Measurements from ENCODE around the gene BRINP3. TPM values are rescaled to one million over a fixed set of nuclear protein-coding genes. Genes with fewer than 3 reads are reported as not detected.
A peak's percentile ranks its signal among the peaks of the same experiment; 100 is the strongest.

Gene BRINP3
- total RNA-seq, 1 donor from 2014 or later, result 0.25 TPM

- TF ChIP-seq CTCF (IDR thresholded peaks at IDR 0.05; ENCODE audit: unreplicated experiment), result no peak
- peaks cover 4% of the 10 kb centered on the region for H3K9me3 Mint-ChIP-seq
- no peak overlapping the region for H3K4me3 Mint-ChIP-seq
- no peaks in the 10 kb centered on the region for H3K27me3 Mint-ChIP-seq (ENCODE audit: low read depth)
- no peak for DNase-seq (ENCODE audit: low spot score in 2 of 2, unreplicated experiment in 2 of 2)
- H3K27ac Mint-ChIP-seq, result peak overlapping the region; percentile 76
- H3K4me1 Mint-ChIP-seq, result peaks cover 19% of the 10 kb centered on the region
- no peaks in the 10 kb centered on the region for H3K36me3 Mint-ChIP-seq
These were observed 284.1 kb downstream of the BRINP3 start for GRCh38 chr1:190193508-190194115.

- TF ChIP-seq CTCF (IDR thresholded peaks at IDR 0.05; ENCODE audit: unreplicated experiment), result no peak
- no peaks in the 10 kb centered on the region for H3K36me3 Mint-ChIP-seq
- no peak overlapping the region for H3K4me3 Mint-ChIP-seq
- DNase-seq (ENCODE audit: low spot score in 2 of 2, unreplicated experiment in 2 of 2), result no peak
- no peaks in the 10 kb centered on the region for H3K9me3 Mint-ChIP-seq
- H3K27me3 Mint-ChIP-seq (ENCODE audit: low read depth), result peaks cover 2% of the 10 kb centered on the region
- H3K4me1 Mint-ChIP-seq, result peaks cover 19% of the 10 kb centered on the region
- no peak overlapping the region for H3K27ac Mint-ChIP-seq
These were observed 285.0 kb downstream of the BRINP3 start for GRCh38 chr1:190192627-190193026.

- H3K4me3 Mint-ChIP-seq, result no peak overlapping the region
- H3K27ac Mint-ChIP-seq, result no peak overlapping the region
- H3K9me3 Mint-ChIP-seq, result no peaks in the 10 kb centered on the region
- TF ChIP-seq CTCF (IDR thresholded peaks at IDR 0.05; ENCODE audit: unreplicated experiment), result no peak
- peaks cover 4% of the 10 kb centered on the region for H3K27me3 Mint-ChIP-seq (ENCODE audit: low read depth)
- no peaks in the 10 kb centered on the region for H3K36me3 Mint-ChIP-seq
- no peak for DNase-seq (ENCODE audit: low spot score in 2 of 2, unreplicated experiment in 2 of 2)
- H3K4me1 Mint-ChIP-seq, result no peaks in the 10 kb centered on the region
These were observed 294.1 kb downstream of the BRINP3 start for GRCh38 chr1:190183588-190183987.

GRCh38 chr1:190179817-190180216 lies 297.8 kb downstream of the BRINP3 start:
- Mint-ChIP-seq H3K27me3 (ENCODE audit: low read depth) (no peaks in the 10 kb centered on the region), H3K9me3 (no peaks in the 10 kb centered on the region), H3K27ac (no peak overlapping the region), H3K4me1 (no peaks in the 10 kb centered on the region), H3K36me3 (no peaks in the 10 kb centered on the region), H3K4me3 (no peak overlapping the region)
- DNase-seq (ENCODE audit: low spot score in 2 of 2, unreplicated experiment in 2 of 2), result no peak
- TF ChIP-seq CTCF (IDR thresholded peaks at IDR 0.05; ENCODE audit: unreplicated experiment), result no peak

- H3K27ac Mint-ChIP-seq, result no peak overlapping the region
- no peaks in the 10 kb centered on the region for H3K36me3 Mint-ChIP-seq
- H3K4me3 Mint-ChIP-seq, result no peak overlapping the region
- H3K9me3 Mint-ChIP-seq, result no peaks in the 10 kb centered on the region
- no peak for TF ChIP-seq CTCF (IDR thresholded peaks at IDR 0.05; ENCODE audit: unreplicated experiment)
- DNase-seq (ENCODE audit: low spot score in 2 of 2, unreplicated experiment in 2 of 2), result no peak
- no peaks in the 10 kb centered on the region for H3K4me1 Mint-ChIP-seq
- H3K27me3 Mint-ChIP-seq (ENCODE audit: low read depth), result no peaks in the 10 kb centered on the region
These were observed 298.8 kb downstream of the BRINP3 start for GRCh38 chr1:190178827-190179226.

GRCh38 chr1:190177555-190177954 lies 300.1 kb downstream of the BRINP3 start:
- TF ChIP-seq CTCF (IDR thresholded peaks at IDR 0.05; ENCODE audit: unreplicated experiment), result no peak
- Mint-ChIP-seq H3K4me1 (no peaks in the 10 kb centered on the region), H3K27ac (no peak overlapping the region), H3K27me3 (ENCODE audit: low read depth) (no peaks in the 10 kb centered on the region), H3K9me3 (no peaks in the 10 kb centered on the region), H3K36me3 (no peaks in the 10 kb centered on the region), H3K4me3 (no peak overlapping the region)
- DNase-seq (ENCODE audit: low spot score in 2 of 2, unreplicated experiment in 2 of 2), result no peak

All from mesothelial cell of epicardium (in vitro differentiated cells).